ENCODE measurements around the gene ARHGDIG.

Gene ARHGDIG

DNA sequence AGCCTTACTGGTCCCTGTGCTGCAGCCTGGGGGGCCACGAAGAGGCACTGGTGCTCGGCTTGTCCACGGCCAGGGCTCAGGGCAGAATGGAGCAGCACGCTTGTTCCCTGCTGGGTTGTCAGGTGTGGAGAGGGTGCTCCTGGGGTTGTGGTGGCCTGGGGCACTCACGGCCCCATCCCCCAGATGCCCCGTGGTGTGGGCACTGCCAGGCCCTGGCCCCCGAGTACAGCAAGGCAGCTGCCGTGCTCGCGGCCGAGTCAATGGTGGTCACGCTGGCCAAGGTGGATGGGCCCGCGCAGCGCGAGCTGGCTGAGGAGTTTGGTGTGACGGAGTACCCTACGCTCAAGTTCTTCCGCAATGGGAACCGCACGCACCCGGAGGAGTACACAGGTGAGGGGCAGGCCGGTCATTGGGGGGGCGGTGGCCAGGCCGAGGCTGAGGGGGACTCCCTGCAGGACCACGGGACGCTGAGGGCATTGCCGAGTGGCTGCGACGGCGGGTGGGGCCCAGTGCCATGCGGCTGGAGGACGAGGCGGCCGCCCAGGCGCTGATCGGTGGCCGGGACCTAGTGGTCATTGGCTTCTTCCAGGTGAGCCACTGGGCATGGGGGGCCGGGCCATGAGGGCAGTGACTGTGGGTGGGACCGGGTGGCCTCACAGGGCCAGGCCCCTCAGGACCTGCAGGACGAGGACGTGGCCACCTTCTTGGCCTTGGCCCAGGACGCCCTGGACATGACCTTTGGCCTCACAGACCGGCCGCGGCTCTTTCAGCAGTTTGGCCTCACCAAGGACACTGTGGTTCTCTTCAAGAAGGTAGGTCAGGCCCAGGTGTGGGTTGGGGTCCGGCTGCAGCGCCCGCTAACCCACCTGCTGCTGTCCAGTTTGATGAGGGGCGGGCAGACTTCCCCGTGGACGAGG lies 4.1 kb downstream of the ARHGDIG start:
- H3K4me3 ChIP-seq (ENCODE audit: low read depth, low read length): no peak overlapping the region
- H3K9me3 ChIP-seq (ENCODE audit: control insufficient read depth, insufficient read depth, low read length): no peaks in the 10 kb centered on the region
- no peaks in the 10 kb centered on the region for H3K27me3 ChIP-seq (ENCODE audit: control insufficient read depth, insufficient read depth, low read length)
- H3K36me3 ChIP-seq (ENCODE audit: control insufficient read depth, insufficient read depth, low read length): peaks cover 20% of the 10 kb centered on the region
- no peak overlapping the region for H3K9ac ChIP-seq (ENCODE audit: low read depth, low read length)
- H3K4me1 ChIP-seq (ENCODE audit: control insufficient read depth, insufficient read depth, low read length): no peaks in the 10 kb centered on the region

DNA sequence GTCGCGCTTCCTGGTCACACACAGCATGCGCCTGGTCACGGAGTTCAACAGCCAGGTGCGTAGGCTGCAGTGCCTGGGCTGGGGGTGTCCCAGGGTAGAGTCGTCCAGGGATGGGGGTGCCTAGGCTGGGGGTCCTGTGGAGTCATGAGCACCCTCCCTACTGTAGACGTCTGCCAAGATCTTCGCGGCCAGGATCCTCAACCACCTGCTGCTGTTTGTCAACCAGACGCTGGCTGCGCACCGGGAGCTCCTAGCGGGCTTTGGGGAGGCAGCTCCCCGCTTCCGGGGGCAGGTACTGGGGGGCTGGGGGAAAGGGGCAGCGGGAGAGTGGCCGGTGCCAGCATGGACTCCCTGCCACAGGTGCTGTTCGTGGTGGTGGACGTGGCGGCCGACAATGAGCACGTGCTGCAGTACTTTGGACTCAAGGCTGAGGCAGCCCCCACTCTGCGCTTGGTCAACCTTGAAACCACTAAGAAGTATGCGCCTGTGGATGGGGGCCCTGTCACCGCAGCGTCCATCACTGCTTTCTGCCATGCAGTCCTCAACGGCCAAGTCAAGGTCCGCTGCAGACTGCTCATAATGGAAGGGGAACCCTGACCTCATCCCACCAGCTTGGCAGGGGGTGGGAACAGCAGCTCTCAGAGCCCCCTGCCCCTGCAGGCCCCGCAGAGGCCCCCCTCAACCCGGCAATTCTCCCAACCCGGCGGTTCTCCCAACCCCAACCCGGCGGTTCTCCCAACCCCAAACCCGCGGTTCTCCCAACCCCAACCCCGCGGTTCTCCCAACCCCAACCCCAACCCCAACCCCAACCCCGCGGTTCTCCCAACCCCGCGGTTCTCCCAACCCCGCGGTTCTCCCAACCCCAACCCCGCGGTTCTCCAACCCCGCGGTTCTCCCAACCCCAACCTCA lies 5.0 kb downstream of the ARHGDIG start:
- peaks cover 27% of the 10 kb centered on the region for H3K36me3 ChIP-seq (ENCODE audit: control insufficient read depth, insufficient read depth, low read length)
- no peaks in the 10 kb centered on the region for H3K9me3 ChIP-seq (ENCODE audit: control insufficient read depth, insufficient read depth, low read length)
- no peak overlapping the region for H3K9ac ChIP-seq (ENCODE audit: low read depth, low read length)
- no peaks in the 10 kb centered on the region for H3K4me1 ChIP-seq (ENCODE audit: control insufficient read depth, insufficient read depth, low read length)
- no peak overlapping the region for H3K4me3 ChIP-seq (ENCODE audit: low read depth, low read length)
- H3K27me3 ChIP-seq (ENCODE audit: control insufficient read depth, insufficient read depth, low read length): no peaks in the 10 kb centered on the region

DNA sequence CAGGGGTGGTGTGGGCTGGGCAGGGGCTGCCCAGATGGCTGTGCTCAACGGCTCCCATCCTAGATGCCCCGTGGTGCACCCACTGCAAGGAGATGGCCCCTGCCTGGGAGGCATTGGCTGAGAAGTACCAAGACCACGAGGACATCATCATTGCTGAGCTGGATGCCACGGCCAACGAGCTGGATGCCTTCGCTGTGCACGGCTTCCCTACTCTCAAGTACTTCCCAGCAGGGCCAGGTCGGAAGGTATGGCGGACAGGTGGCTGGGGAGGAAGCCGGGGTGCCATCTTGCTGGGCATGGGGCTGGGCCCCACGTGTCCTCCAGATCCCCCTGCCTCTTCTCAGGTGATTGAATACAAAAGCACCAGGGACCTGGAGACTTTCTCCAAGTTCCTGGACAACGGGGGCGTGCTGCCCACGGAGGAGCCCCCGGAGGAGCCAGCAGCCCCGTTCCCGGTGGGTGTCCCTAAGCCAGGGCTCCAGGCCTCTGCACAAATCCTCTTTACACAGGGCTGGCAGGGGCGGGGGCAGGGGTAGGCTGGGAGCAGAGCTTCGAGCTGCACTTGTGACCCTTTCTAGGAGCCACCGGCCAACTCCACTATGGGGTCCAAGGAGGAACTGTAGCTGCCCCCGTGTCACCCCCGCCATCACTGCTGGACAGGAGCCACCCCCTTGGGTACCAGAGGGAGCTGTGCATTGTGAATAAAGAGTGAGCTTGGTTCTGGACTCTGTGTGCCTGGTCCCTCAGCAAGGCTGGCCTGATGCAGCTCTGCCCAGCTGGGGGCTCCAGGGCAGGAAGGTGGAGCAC lies 6.3 kb downstream of the ARHGDIG start:
- H3K27me3 ChIP-seq (ENCODE audit: control insufficient read depth, insufficient read depth, low read length): no peaks in the 10 kb centered on the region
- no peaks in the 10 kb centered on the region for H3K4me1 ChIP-seq (ENCODE audit: control insufficient read depth, insufficient read depth, low read length)
- H3K9me3 ChIP-seq (ENCODE audit: control insufficient read depth, insufficient read depth, low read length): no peaks in the 10 kb centered on the region
- H3K36me3 ChIP-seq (ENCODE audit: control insufficient read depth, insufficient read depth, low read length): peaks cover 35% of the 10 kb centered on the region
- H3K9ac ChIP-seq (ENCODE audit: low read depth, low read length): no peak overlapping the region
- H3K4me3 ChIP-seq (ENCODE audit: low read depth, low read length): no peak overlapping the region

DNA sequence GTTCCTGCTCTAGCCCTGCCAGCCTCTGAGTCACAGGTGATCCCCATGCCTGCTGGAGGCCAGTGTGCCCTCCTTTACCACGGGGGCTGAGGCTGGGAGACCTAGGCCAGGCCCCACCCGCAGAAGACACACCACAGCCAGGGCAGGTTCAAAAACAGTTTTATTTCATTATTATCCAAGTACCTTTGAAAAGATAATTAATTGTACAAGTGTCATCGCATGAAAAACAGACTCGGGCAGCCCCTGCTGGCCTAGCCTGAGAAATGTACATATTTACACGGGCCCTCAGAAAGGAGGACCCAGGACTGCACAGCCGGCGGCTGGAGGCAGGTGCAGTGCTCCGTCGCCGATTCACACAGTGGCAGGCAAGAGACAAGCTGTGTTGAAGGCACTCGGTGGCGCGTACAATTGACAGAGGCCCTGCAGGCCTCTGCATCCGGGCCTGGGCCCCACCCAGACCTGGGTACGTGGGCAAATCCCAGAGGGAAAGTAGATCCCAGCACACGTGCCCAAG lies 7.0 kb downstream of the ARHGDIG start:
- Histone ChIP-seq H3K36me3 (ENCODE audit: control insufficient read depth, insufficient read depth, low read length) (peaks cover 35% of the 10 kb centered on the region), H3K4me1 (ENCODE audit: control insufficient read depth, insufficient read depth, low read length) (no peaks in the 10 kb centered on the region), H3K9me3 (ENCODE audit: control insufficient read depth, insufficient read depth, low read length) (no peaks in the 10 kb centered on the region), H3K4me3 (ENCODE audit: low read depth, low read length) (no peak overlapping the region), H3K27me3 (ENCODE audit: control insufficient read depth, insufficient read depth, low read length) (no peaks in the 10 kb centered on the region), H3K9ac (ENCODE audit: low read depth, low read length) (no peak overlapping the region)

- Histone ChIP-seq H3K27me3 (ENCODE audit: control insufficient read depth, insufficient read depth, low read length) (no peaks in the 10 kb centered on the region), H3K4me1 (ENCODE audit: control insufficient read depth, insufficient read depth, low read length) (no peaks in the 10 kb centered on the region), H3K9me3 (ENCODE audit: control insufficient read depth, insufficient read depth, low read length) (no peaks in the 10 kb centered on the region), H3K36me3 (ENCODE audit: control insufficient read depth, insufficient read depth, low read length) (peaks cover 42% of the 10 kb centered on the region), H3K4me3 (ENCODE audit: low read depth, low read length) (no peak overlapping the region), H3K9ac (ENCODE audit: low read depth, low read length) (no peak overlapping the region)
Observed at GRCh38 chr16:287981-288920, 7.9 kb downstream of the ARHGDIG start.

- H3K9me3 ChIP-seq (ENCODE audit: control insufficient read depth, insufficient read depth, low read length): no peaks in the 10 kb centered on the region
- H3K4me3 ChIP-seq (ENCODE audit: low read depth, low read length): no peak overlapping the region
- H3K27me3 ChIP-seq (ENCODE audit: control insufficient read depth, insufficient read depth, low read length): no peaks in the 10 kb centered on the region
- peaks cover 46% of the 10 kb centered on the region for H3K36me3 ChIP-seq (ENCODE audit: control insufficient read depth, insufficient read depth, low read length)
- no peak overlapping the region for H3K9ac ChIP-seq (ENCODE audit: low read depth, low read length)
- no peaks in the 10 kb centered on the region for H3K4me1 ChIP-seq (ENCODE audit: control insufficient read depth, insufficient read depth, low read length)
Observed at GRCh38 chr16:289395-289997, 9.1 kb downstream of the ARHGDIG start.

DNA sequence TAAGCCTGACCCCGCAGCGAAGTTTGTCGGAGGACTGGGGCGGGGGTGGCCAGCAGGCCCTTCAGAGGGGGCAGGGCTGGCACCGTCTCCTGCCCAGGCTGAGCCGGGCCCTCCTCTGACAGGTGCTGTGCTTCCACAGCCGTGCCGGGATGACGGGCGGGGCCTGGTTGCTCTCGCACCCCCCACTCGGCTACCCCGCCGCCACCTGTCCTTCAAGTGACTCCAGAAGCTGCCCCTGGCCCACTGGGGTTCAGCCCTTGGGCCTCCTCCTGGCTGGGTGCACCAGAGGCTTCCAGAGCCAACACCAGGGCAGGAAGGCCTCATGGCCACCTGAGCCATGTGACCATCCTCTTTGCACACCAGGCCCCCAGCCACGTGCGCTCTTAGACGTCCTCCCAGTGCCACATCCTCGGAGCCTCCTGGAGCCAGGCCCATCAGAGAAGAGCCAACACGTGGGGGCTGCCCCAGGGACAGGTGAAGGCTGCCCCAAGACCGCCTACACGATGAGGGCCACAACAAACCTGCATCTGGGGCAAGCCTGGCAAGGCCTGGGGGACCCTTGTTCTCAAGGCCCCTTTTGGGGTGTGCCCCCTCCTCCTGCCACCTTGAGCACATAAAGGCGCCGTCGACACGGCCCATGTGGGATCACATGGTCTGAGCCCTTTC lies 9.8 kb downstream of the ARHGDIG start:
- H3K9ac ChIP-seq (ENCODE audit: low read depth, low read length): no peak overlapping the region
- no peaks in the 10 kb centered on the region for H3K27me3 ChIP-seq (ENCODE audit: control insufficient read depth, insufficient read depth, low read length)
- H3K36me3 ChIP-seq (ENCODE audit: control insufficient read depth, insufficient read depth, low read length): peaks cover 42% of the 10 kb centered on the region
- H3K9me3 ChIP-seq (ENCODE audit: control insufficient read depth, insufficient read depth, low read length): no peaks in the 10 kb centered on the region
- H3K4me3 ChIP-seq (ENCODE audit: low read depth, low read length): no peak overlapping the region
- no peaks in the 10 kb centered on the region for H3K4me1 ChIP-seq (ENCODE audit: control insufficient read depth, insufficient read depth, low read length)

DNA sequence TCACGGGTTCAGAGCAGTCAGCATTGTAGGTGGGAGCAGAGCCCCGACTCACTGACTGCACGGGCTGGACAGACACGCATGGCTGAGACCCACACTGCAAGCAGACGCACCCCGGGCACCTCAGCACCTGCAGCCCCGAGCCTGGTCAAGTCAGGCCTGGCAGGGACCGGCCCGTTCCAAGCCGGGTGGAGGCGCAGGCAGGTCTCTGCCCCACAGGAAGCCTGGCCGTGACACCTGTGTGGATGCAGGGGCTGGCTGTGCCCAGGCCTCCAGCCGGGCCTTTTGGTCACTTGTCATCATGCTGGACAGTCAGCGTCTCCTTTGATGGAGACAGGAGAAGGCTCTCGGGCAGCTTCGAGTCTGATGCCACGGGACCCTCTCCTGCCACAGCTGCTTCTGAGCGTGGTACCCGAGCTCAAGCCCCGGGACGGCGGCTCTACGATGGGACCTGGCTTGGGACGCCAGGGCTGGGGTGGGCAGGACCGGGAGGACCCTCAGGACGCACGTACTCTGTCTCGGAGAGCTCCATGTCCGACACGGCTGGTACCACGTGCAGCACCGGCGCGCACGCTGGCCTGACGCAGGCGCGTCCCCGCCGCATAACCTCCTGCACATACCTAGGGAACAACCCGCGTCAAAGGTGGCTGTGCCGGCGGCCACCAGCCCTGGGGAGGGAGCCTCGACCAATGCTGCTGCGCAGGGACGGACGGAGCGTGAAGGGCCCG lies 10.5 kb downstream of the ARHGDIG start:
- Histone ChIP-seq H3K27me3 (ENCODE audit: control insufficient read depth, insufficient read depth, low read length) (no peaks in the 10 kb centered on the region), H3K9ac (ENCODE audit: low read depth, low read length) (no peak overlapping the region), H3K4me1 (ENCODE audit: control insufficient read depth, insufficient read depth, low read length) (no peaks in the 10 kb centered on the region), H3K9me3 (ENCODE audit: control insufficient read depth, insufficient read depth, low read length) (no peaks in the 10 kb centered on the region), H3K4me3 (ENCODE audit: low read depth, low read length) (no peak overlapping the region), H3K36me3 (ENCODE audit: control insufficient read depth, insufficient read depth, low read length) (peaks cover 42% of the 10 kb centered on the region)

DNA sequence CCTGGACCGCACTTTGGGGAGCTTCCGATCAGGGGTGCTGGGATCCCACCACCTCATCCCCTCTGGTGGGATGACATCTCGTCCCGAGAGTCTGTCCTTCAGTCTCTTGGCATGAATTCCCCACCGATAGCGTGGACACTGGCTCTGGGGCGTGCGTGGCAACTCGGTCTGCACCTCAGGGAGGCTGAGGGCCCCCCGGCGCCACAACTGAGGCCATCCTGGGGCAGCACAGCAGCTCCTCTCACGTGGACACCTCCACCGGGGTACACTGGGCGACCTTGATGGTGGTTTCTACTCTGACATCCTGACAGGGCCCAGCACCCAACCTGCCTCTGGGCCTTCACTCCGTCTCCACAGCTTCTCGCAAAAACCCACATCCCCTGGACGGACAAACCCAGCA lies 11.1 kb downstream of the ARHGDIG start:
- no peak overlapping the region for H3K9ac ChIP-seq (ENCODE audit: low read depth, low read length)
- H3K27me3 ChIP-seq (ENCODE audit: control insufficient read depth, insufficient read depth, low read length): no peaks in the 10 kb centered on the region
- H3K36me3 ChIP-seq (ENCODE audit: control insufficient read depth, insufficient read depth, low read length): peaks cover 49% of the 10 kb centered on the region
- no peaks in the 10 kb centered on the region for H3K9me3 ChIP-seq (ENCODE audit: control insufficient read depth, insufficient read depth, low read length)
- H3K4me1 ChIP-seq (ENCODE audit: control insufficient read depth, insufficient read depth, low read length): no peaks in the 10 kb centered on the region
- no peak overlapping the region for H3K4me3 ChIP-seq (ENCODE audit: low read depth, low read length)
